ENCODE results near the gene CSNK2A2. TPM values are rescaled to one million over a fixed set of nuclear protein-coding genes. Genes with fewer than 3 reads are reported as not detected.

The CSNK2A2 gene
- total RNA-seq, 1 donor from 2014 or later, result 35.5 TPM

DNA sequence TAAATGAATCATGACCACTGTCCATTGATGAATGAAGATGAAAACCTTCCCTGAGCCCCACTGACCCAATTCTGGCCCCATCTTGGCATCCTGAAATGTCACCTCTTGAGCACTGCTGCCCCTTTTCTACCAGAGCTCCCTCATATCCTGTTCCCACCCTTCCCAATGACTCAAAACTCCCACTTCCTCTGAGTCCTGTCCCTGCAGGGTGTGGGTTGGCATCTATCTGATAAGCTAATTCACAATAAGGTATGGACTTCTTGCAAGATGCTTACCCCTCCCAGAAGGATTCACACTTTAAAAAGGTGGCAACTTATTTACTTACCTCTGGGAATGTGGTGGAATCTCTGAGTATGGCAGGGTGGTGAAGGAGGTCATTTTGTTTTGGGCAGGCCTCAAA, 13.3 kb upstream of the CSNK2A2 start:
- H3K4me3 ChIP-seq (ENCODE audit: low read depth, low read length), result no peak overlapping the region
- H3K27me3 ChIP-seq (ENCODE audit: control insufficient read depth, insufficient read depth, low read length), result no peaks in the 10 kb centered on the region
- DNase-seq (ENCODE audit: low read depth), result peak; percentile 74
- no peaks in the 10 kb centered on the region for H3K36me3 ChIP-seq (ENCODE audit: control insufficient read depth, insufficient read depth, low read length)
- FAIRE-seq, result no peak
- TF ChIP-seq CTCF (IDR thresholded peaks at IDR 0.05; ENCODE audit: insufficient read depth, low read length, severe bottlenecking), result no peak

DNA sequence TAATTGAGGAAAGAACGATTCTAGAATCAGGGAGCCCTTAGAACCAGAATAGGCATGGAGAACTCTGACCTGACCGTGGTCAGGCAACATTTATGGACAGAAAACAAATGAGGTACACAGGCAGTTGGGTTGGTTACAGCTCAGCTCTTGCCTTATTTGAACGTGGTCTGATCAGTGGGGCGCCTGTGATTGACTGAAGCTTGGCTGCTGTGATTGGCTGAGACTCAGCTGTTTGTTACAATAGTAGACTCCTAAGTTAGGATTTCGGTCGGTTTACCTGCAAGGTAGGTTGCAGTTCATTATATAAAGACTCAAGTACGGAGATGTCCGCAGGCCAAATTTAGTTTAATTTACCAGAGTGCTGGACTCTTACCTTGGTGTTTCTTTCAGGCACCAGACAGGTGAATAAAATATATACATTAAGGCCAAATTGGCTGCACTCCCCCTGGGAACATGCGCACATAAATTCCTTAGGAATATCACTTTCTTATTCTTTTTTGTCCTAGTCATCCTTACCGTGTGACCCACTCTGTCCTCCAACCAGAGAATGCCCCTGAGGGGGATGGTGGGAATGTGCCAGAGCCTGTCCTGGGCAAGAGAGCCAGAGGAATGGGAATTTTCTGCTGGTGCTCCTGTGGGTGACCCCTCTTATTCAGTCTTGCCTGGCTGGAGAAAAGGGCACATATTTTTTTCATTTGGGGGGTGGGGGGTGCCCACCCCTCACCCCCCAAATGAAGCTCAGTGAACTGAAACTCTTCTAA, 7.5 kb upstream of the CSNK2A2 start:
- peaks cover 1% of the 10 kb centered on the region for H3K27me3 ChIP-seq (ENCODE audit: control insufficient read depth, insufficient read depth, low read length)
- FAIRE-seq (no peak), DNase-seq (ENCODE audit: low read depth) (no peak)
- no peak overlapping the region for H3K4me3 ChIP-seq (ENCODE audit: low read depth, low read length)
- no peaks in the 10 kb centered on the region for H3K36me3 ChIP-seq (ENCODE audit: control insufficient read depth, insufficient read depth, low read length)
- TF ChIP-seq CTCF (IDR thresholded peaks at IDR 0.05; ENCODE audit: insufficient read depth, low read length, severe bottlenecking), result no peak

- TF ChIP-seq CTCF (IDR thresholded peaks at IDR 0.05; ENCODE audit: insufficient read depth, low read length, severe bottlenecking), result no peak
- Histone ChIP-seq H3K27me3 (ENCODE audit: control insufficient read depth, insufficient read depth, low read length) (peaks cover 1% of the 10 kb centered on the region), H3K4me3 (ENCODE audit: low read depth, low read length) (no peak overlapping the region), H3K36me3 (ENCODE audit: control insufficient read depth, insufficient read depth, low read length) (peaks cover 2% of the 10 kb centered on the region)
- DNase-seq (ENCODE audit: low read depth) (peak; percentile 42), FAIRE-seq (no peak)
Observed at GRCh38 chr16:58201163-58201562, 3.3 kb upstream of the CSNK2A2 start.

GRCh38 chr16:58200004-58200797, 2.3 kb upstream of the CSNK2A2 start:
- DNase-seq (ENCODE audit: low read depth) (no peak), FAIRE-seq (no peak)
- H3K36me3 ChIP-seq (ENCODE audit: control insufficient read depth, insufficient read depth, low read length), result peaks cover 2% of the 10 kb centered on the region
- peaks cover 1% of the 10 kb centered on the region for H3K27me3 ChIP-seq (ENCODE audit: control insufficient read depth, insufficient read depth, low read length)
- no peak overlapping the region for H3K4me3 ChIP-seq (ENCODE audit: low read depth, low read length)
- no peak for TF ChIP-seq CTCF (IDR thresholded peaks at IDR 0.05; ENCODE audit: insufficient read depth, low read length, severe bottlenecking)

DNA sequence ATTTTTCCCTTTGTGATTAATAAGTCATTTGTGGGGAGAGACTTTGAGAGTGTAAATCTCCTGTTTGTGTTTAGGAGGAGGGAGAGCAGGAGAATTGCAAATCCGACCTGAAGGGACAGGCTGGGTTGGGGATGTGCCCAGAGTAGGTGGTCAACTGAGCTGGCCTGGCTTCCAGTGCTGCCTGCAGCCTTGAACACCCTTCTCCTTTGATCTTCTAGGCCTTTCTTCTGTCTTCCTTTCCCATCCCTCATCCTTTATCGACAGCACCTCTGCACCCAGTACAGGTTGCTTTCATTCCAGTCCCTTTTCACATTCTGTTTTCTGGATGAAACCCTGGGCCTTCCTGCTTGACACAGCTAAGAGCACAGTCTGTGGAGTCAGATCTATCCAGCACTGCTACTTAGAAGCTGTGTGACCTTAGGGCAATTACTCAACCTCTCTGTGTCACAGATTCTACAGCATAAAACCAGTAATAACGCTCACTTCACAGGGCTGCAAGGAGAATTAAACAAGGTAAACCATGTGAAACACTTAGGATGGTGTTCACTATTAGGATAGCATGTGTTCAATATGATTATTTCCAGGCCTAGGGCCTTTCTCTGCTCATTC, 1.0 kb upstream of the CSNK2A2 start:
- Histone ChIP-seq H3K36me3 (ENCODE audit: control insufficient read depth, insufficient read depth, low read length) (peaks cover 6% of the 10 kb centered on the region), H3K4me3 (ENCODE audit: low read depth, low read length) (no peak overlapping the region), H3K27me3 (ENCODE audit: control insufficient read depth, insufficient read depth, low read length) (peaks cover under 1% of the 10 kb centered on the region)
- DNase-seq (ENCODE audit: low read depth), result no peak
- no peak for TF ChIP-seq CTCF (IDR thresholded peaks at IDR 0.05; ENCODE audit: insufficient read depth, low read length, severe bottlenecking)
- no peak for FAIRE-seq
